Duodenal mucosa (tissue), 2 donors: ENCODE data around the gene PANX1.
A peak's percentile ranks its signal among the peaks of the same experiment; 100 is the strongest.

Experiments used
- H3K27ac ChIP-seq: one replicate; pipeline ENCODE4 v1.7.0; 2013; ENCODE audit warnings: low read depth, low read length
- H3K27me3 ChIP-seq, 2 donors: one replicate each; pipeline ENCODE4 v1.7.0; 2013; ENCODE audit warnings: low read length in 2 of 2, control low read depth in 1 of 2; ENCODE audit not compliant: insufficient read depth in 2 of 2, control insufficient read depth in 1 of 2
- H3K36me3 ChIP-seq, 2 donors: one replicate each; pipeline ENCODE4 v1.7.0; 2013; ENCODE audit warnings: low read length in 2 of 2, control low read depth in 1 of 2; ENCODE audit not compliant: insufficient read depth in 2 of 2, control insufficient read depth in 1 of 2
- H3K4me1 ChIP-seq, 2 donors: one replicate each; pipeline ENCODE4 v1.7.0; 2013; ENCODE audit warnings: low read length in 2 of 2, control low read depth in 1 of 2; ENCODE audit not compliant: insufficient read depth in 2 of 2, control insufficient read depth in 1 of 2
- H3K4me3 ChIP-seq, 2 donors: one replicate each; pipeline ENCODE4 v1.7.0; 2013; ENCODE audit warnings: low read length in 2 of 2, low read depth in 1 of 2
- H3K9ac ChIP-seq, 2 donors: one replicate each; pipeline ENCODE4 v1.7.0; 2013; ENCODE audit warnings: low read length in 2 of 2, low read depth in 1 of 2
- H3K9me3 ChIP-seq, 2 donors: one replicate each; pipeline ENCODE4 v1.7.0; 2013; ENCODE audit warnings: low read length in 2 of 2, control low read depth in 1 of 2; ENCODE audit not compliant: control insufficient read depth in 1 of 2

The PANX1 gene

GRCh38 chr11:94134651-94135512 lies 6.2 kb downstream of the PANX1 start:
- Histone ChIP-seq H3K9me3 (no peaks in the 10 kb centered on the region), H3K4me3 (no peak overlapping the region), H3K4me1 (peaks cover 22 to 49% of the 10 kb centered on the region in 2 donors), H3K27me3 (no peaks in the 10 kb centered on the region), H3K27ac (peak overlapping the region; percentile 49), H3K9ac (peak overlapping the region in 1 of 2 donors; percentile 3), H3K36me3 (no peaks in the 10 kb centered on the region)

GRCh38 chr11:94139416-94139815 lies 10.8 kb downstream of the PANX1 start:
- Histone ChIP-seq H3K27ac (no peak overlapping the region), H3K9me3 (no peaks in the 10 kb centered on the region), H3K4me3 (no peak overlapping the region), H3K36me3 (no peaks in the 10 kb centered on the region), H3K9ac (no peak overlapping the region), H3K27me3 (no peaks in the 10 kb centered on the region), H3K4me1 (peaks cover 11 to 27% of the 10 kb centered on the region in 2 donors)

- H3K4me1 ChIP-seq, result peaks cover 5 to 20% of the 10 kb centered on the region in 2 donors
- no peak overlapping the region for H3K27ac ChIP-seq
- H3K27me3 ChIP-seq, result no peaks in the 10 kb centered on the region
These were observed 11.6 kb downstream of the PANX1 start for GRCh38 chr11:94140154-94140655.

GRCh38 chr11:94141511-94142307 lies 13.1 kb downstream of the PANX1 start:
- H3K27ac ChIP-seq, result no peak overlapping the region
- no peak overlapping the region for H3K4me3 ChIP-seq

More at GRCh38 chr11:94140154-94140655, 11.6 kb downstream of the PANX1 start:
- Histone ChIP-seq H3K9ac (no peak overlapping the region), H3K36me3 (no peaks in the 10 kb centered on the region), H3K9me3 (no peaks in the 10 kb centered on the region), H3K4me3 (no peak overlapping the region)

DNA sequence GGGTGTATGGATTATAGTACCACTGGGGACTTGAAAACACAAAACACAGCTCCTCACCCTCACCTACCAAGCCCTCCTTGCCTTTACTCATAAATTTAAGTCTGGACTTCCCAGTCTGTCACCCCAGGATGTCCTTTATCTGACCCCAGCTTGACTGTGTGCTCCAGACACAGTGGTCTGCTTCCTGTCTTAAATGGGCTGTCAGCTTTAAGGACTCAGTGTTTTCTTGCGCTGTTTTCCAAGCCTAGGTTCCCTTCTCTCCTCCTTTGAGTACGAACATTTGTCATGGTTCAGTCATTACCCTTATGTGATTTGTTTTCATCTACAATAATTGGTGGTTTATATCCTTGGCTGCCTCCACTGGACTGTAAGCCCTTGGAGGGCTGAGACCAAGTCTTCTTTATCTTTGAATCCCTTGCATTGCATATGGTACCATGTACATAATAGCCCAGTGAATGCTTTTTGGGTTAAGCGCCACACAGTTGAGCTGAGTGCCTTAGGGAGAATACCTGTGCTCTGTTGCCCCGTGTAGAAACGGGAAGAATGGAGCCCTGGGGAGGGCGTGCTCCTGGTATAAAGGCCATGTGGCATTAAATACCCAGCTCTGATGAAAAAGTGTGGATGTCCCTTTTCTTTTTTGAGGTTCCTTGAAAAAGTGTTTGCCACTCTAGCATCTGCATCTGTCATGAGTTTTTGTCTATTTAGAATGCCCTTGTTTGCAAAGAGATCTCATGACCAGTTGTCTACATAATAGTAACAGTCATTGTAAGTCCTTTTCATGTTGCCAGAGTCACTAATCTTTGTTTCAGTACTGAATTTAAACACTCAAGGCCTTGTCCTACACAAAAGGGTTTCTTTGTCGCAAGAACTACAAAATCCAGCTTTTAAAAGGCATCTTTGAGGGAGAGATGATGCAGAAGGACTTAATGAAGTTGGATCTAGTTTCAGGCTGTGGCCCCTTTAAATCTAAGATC lies 14.0 kb downstream of the PANX1 start:
- H3K4me3 ChIP-seq, result no peak overlapping the region
- H3K36me3 ChIP-seq, result no peaks in the 10 kb centered on the region
- peaks cover 5 to 14% of the 10 kb centered on the region in 2 donors for H3K4me1 ChIP-seq
- H3K27me3 ChIP-seq, result no peaks in the 10 kb centered on the region
- no peaks in the 10 kb centered on the region for H3K9me3 ChIP-seq
- H3K9ac ChIP-seq, result no peak overlapping the region
- no peak overlapping the region for H3K27ac ChIP-seq

More at GRCh38 chr11:94141511-94142307, 13.1 kb downstream of the PANX1 start:
- H3K9me3 ChIP-seq, result no peaks in the 10 kb centered on the region
- peaks cover 5 to 14% of the 10 kb centered on the region in 2 donors for H3K4me1 ChIP-seq
- no peaks in the 10 kb centered on the region for H3K27me3 ChIP-seq
- no peaks in the 10 kb centered on the region for H3K36me3 ChIP-seq
- H3K9ac ChIP-seq, result no peak overlapping the region

DNA sequence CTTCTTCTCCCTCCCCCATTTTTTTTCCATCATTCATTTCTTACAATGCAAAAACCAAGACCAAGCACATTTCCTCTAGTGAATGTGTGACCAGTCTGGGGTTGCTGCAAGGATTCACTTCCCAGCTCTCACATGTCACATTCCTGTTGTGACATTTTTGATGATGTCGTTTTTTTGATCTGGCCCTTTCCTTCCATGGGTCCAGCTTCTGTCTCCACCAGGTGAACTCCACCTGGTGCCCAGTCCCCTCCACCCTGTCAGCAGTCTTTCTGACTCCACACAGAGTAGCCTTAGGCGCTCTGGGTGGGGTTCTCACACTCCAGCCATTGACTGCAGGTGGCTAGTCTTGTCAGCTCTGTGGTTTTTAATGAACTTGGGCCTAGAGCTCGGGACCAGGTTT lies 15.6 kb downstream of the PANX1 start:
- H3K27me3 ChIP-seq, result no peaks in the 10 kb centered on the region
- no peak overlapping the region for H3K9ac ChIP-seq
- no peaks in the 10 kb centered on the region for H3K9me3 ChIP-seq
- H3K36me3 ChIP-seq, result no peaks in the 10 kb centered on the region
- H3K27ac ChIP-seq, result no peak overlapping the region
- H3K4me1 ChIP-seq, result peaks cover 8 to 24% of the 10 kb centered on the region in 2 donors
- no peak overlapping the region for H3K4me3 ChIP-seq

DNA sequence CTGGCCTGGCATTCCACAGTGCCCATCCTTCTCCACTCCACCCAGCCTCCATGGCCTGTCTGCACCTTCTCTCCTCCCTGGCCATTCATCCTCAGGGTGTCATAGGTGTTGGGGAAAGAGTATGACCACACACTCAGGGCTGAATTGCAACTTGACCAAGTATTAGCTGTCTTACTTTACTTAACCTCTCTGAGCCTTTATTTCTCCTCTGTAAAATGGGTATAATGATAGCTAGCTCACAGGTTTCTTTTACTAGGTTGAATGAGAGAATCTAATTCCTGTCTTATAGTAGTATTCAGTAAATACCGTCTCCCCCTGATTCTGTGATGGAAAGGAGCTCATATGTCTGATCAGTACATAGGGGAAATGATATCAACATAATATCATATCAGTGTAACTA lies 16.0 kb downstream of the PANX1 start:
- H3K9me3 ChIP-seq, result no peaks in the 10 kb centered on the region
- H3K9ac ChIP-seq, result no peak overlapping the region
- H3K27me3 ChIP-seq, result no peaks in the 10 kb centered on the region
- H3K4me1 ChIP-seq, result peaks cover 11 to 26% of the 10 kb centered on the region in 2 donors
- H3K4me3 ChIP-seq, result no peak overlapping the region
- H3K36me3 ChIP-seq, result no peaks in the 10 kb centered on the region
- H3K27ac ChIP-seq, result no peak overlapping the region

DNA sequence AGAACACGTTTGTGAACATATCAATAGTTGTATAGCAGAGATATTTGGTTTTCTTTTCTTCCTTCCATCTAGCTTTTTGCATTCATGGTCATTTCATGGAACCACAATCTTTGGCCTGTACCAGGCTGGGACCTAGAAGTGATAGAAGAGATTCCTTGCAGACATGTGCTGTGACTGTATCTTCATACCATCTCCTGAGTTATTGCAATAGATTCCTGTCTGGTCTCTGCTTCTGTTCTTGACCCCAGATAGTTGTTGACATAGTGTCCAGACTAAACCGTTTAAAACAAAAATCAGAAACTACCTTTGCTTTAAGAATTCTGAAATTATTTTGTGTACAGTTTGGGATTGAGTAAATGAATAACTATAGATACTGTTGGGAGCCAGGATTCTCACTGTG lies 16.8 kb downstream of the PANX1 start:
- H3K4me1 ChIP-seq, result peaks cover 11 to 18% of the 10 kb centered on the region in 2 donors

GRCh38 chr11:94145916-94146315 lies 17.3 kb downstream of the PANX1 start:
- H3K27me3 ChIP-seq, result no peaks in the 10 kb centered on the region
- H3K4me3 ChIP-seq, result no peak overlapping the region
- H3K9me3 ChIP-seq, result no peaks in the 10 kb centered on the region
- H3K27ac ChIP-seq, result no peak overlapping the region
- H3K9ac ChIP-seq, result no peak overlapping the region
- H3K4me1 ChIP-seq, result peaks cover 11 to 23% of the 10 kb centered on the region in 2 donors
- H3K36me3 ChIP-seq, result no peaks in the 10 kb centered on the region

More for the DNA sequence above, 16.8 kb downstream of the PANX1 start:
- no peak overlapping the region for H3K9ac ChIP-seq
- no peaks in the 10 kb centered on the region for H3K36me3 ChIP-seq
- no peaks in the 10 kb centered on the region for H3K9me3 ChIP-seq
- H3K27ac ChIP-seq, result no peak overlapping the region
- no peak overlapping the region for H3K4me3 ChIP-seq
- H3K27me3 ChIP-seq, result no peaks in the 10 kb centered on the region
